SKM-1 treated with dmso at 0.1 percent for 144 hours (cell line): ENCODE results near the gene MAPRE3.

Source experiments
- DNase-seq: peaks from one replicate; lab custom pipeline; 2025; ENCODE audit not compliant: unreplicated experiment; lab: John Stamatoyannopoulos, UW

The MAPRE3 gene

DNA sequence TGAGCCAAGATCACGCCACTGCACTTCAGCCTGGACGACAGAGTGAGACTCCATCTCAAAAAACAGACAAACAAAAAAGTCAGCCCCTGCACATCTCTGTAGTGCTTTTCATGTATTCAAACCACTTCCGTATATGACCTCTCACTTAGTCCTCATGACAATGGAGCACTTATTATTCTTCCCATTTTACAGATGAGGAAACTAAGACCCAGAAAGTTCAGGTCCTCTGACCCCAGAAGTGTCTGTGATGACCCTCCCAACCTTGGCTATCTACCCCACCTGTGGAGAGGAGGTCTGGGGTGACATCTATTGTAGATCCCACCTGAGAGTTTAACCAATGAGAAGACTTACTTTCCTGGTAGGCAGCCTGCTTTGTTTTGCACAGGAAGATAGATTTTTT, 21.6 kb upstream of the MAPRE3 start:
- no peak for DNase-seq

DNA sequence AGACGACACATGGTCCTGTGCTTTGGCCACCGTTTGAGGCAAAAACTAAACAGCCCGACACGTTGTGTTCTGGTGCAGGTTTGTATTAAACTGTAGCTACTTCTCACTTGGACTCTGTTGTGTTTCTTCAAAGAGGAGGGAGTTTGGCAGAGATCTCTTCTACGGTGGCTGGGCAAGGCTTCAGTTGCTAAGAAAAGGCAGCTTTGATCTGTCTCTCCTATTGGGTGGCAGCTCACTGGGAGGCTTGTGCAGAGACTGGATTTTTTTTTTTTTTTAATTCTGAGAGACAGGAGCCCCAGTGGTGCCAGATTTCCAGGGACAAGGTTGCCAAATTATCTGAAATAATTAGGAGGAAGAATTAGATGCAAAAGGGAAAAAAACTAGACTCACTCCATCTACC, 20.2 kb upstream of the MAPRE3 start:
- no peak for DNase-seq

GRCh38 chr2:26951236-26951635, 19.2 kb upstream of the MAPRE3 start:
- no peak for DNase-seq

DNA sequence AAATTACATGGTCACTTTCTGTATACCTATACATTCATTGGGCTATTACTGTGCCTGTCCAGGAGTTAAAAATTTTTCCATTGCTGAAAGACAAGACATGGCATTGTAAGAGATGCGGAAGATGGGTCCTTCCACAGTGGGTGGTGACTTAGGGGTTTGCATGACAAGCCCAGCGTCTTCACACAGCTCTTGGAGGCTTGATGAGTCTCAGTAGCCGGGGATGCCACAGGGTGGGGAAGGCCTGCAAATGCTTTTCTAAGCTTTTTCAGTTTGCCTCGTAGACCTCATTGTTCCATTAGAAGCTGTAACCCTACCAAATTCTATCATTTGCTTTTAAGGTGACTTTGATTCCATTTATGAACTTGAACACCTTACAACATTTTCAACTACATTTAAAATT, 18.1 kb upstream of the MAPRE3 start:
- no peak for DNase-seq

DNA sequence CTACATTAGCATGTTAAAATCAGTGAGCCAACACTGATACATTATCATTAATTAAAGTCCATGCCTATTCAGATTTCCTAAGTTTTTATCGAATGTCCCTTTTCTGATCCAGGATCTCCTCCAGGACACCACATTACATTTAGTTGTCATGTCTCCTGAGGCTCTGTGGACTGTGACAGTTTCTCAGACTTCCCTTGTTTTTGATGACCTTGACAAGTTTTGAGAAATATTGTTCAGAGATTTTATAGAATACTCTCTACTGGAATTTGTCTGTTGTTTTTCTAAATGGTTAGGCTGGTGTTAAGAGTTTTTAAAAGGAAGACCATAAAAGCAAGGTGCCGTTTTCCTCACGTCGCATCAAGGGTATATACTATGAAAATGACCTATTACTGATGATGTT, 16.3 kb upstream of the MAPRE3 start:
- no peak for DNase-seq

DNA sequence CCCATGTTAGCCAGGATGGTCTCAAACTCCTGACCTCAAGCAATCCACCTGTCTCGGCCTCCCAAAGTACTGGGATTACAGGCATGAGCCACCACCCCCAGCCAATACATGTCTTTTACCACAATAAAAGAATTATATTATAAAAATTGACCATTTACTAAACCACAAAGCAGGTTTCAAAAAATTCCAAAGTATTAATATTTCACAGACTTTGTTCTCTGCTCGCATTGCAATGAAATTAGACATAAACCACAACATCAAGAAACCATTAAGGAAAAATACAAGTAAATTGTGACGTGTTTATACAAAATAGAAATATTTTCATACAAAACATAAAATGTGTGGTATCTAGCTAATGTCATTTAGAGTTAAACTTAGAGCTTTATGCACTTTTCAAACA, 13.4 kb upstream of the MAPRE3 start:
- DNase-seq, result no peak

DNA sequence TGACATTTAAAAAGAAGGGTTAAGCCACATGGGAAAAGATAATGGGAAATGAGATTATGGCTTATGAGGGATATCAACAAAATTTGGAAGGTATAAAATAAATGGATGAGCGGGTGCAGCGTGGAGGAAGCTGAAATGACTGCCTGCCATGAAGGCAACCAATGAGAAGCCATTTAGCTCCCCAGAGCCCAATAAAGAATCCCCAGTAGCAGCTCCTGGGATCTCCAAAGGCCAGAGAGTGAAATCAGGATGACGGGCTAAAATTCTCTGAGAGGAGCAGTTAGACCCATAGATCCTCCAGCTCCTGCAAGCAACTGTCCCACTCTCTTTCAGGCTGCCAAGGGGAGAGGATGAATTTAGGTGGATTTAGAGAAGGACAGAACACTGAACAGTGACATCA, 12.9 kb upstream of the MAPRE3 start:
- no peak for DNase-seq

- DNase-seq, result peak; percentile 66
Observed at GRCh38 chr2:26959331-26959730, 11.1 kb upstream of the MAPRE3 start.

GRCh38 chr2:26964446-26965130, 5.8 kb upstream of the MAPRE3 start:
- no peak for DNase-seq

- DNase-seq, result no peak
Observed at GRCh38 chr2:26968001-26968400, 2.4 kb upstream of the MAPRE3 start.

- DNase-seq, result no peak
Observed at GRCh38 chr2:26969077-26969844, 1.2 kb upstream of the MAPRE3 start.

- no peak for DNase-seq
Observed at GRCh38 chr2:26970928-26971627, 641 bp downstream of the MAPRE3 start.

- no peak for DNase-seq
Observed at GRCh38 chr2:26971911-26972786, 1.7 kb downstream of the MAPRE3 start.

DNA sequence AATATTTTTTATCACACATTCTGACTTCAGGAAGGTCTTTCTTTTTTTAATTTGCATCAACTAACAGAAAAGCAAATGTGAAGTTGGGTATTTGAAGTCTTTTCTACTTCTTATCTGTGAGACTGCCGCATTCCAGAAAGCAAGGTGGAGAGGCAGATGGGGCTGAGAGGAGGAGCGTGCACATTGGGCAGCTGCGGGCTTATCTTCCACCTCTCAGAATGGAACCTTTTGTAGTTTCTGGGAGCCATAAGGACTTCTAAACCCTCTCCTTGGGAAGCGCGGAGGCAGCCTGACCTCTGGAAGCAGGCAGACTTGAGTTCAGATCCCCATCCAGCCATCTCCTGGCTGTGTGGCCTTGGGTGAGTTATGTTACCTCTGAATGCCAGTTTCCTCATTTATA, 3.9 kb downstream of the MAPRE3 start:
- no peak for DNase-seq

GRCh38 chr2:26975102-26975501, 4.7 kb downstream of the MAPRE3 start:
- no peak for DNase-seq

- no peak for DNase-seq
Observed at GRCh38 chr2:26975656-26976055, 5.2 kb downstream of the MAPRE3 start.

GRCh38 chr2:26976237-26976636, 5.8 kb downstream of the MAPRE3 start:
- no peak for DNase-seq

DNA sequence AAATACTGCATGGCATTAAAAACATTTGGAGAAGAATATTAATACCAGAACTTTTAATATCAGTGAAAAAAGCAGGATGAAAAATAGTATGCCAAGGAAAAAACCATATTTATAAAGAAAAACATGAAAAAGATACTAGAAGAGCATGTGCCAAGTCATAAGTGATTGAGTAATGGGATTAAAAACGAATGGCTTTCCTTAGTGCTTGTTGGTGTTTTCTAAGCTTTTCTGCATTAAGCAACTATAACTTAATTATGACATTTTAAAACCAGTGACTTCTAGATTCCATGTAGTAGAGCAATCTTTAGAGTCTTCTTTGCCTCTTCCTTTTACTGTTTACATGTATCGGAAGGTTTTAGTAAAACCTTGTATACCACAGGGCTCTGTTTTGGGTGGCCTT, 6.6 kb downstream of the MAPRE3 start:
- DNase-seq, result no peak

GRCh38 chr2:26978061-26978596, 7.7 kb downstream of the MAPRE3 start:
- DNase-seq, result no peak

DNA sequence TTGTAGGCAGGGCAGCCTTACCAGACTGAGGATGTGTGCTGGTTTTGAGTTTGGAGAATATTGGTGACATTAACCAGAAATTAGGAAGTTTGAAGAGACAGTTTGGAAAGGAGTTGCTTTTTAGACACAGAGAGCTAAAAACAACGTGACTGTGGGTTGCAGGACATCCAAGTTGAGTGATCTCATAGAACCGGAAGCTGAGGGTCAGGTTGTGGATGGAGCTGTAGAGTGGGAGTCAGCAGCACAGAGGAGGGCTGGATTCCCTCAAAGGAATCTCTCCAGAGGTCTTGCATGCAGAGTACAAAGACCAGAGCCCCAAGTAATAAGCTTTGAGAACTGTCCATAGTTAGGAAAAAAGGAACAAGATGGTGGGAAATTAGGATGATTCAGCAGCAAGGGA, 9.3 kb downstream of the MAPRE3 start:
- DNase-seq, result no peak

DNA sequence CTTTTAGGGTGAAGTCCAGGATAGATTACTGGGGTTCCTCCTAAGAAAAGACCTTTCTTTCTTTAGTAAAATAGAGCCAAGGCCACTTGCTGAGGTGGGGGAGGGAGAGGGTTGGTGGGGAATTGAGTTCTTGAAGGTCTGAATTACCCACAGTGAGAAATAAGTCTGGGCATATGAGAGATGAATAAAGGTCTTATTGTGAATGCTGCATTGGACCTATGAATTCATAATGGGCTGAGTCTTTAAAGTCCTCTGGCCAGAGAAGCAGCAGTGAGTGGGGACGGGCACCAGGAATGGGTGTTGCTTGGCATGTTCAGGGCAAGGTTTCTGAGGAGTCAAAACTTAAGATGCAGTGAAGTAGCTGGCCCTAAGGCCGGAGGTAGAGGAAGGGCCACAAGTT, 10.5 kb downstream of the MAPRE3 start:
- no peak for DNase-seq
